Renal pelvis (tissue), 4 donors: Measurements from ENCODE around the gene SMARCAL1. TPM values are rescaled to one million over a fixed set of nuclear protein-coding genes. Genes with fewer than 3 reads are reported as not detected.
A peak's percentile ranks its signal among the peaks of the same experiment; 100 is the strongest.
"Not testable (repeated sequence)": the region's sequence is repeated elsewhere in the genome, so short reads cannot be mapped to it uniquely, and the experiment has no call there.

Source experiments
- DNase-seq: peaks from one replicate; pipeline ENCODE4 v3.0.0-alpha.2; 2013
- polyA plus RNA-seq, 3 donors: library from polyadenylated mRNA; unstranded; fragments of 120-200 nt; gene quantifications; one replicate each; pipeline ENCODE4 v1.2.1, GENCODE V29; 2013; ENCODE audit not compliant: insufficient read length in 3 of 3

The SMARCAL1 gene
- polyA plus RNA-seq, 3 donors, result 29.0 to 31.4 (median 30.7) TPM

DNA sequence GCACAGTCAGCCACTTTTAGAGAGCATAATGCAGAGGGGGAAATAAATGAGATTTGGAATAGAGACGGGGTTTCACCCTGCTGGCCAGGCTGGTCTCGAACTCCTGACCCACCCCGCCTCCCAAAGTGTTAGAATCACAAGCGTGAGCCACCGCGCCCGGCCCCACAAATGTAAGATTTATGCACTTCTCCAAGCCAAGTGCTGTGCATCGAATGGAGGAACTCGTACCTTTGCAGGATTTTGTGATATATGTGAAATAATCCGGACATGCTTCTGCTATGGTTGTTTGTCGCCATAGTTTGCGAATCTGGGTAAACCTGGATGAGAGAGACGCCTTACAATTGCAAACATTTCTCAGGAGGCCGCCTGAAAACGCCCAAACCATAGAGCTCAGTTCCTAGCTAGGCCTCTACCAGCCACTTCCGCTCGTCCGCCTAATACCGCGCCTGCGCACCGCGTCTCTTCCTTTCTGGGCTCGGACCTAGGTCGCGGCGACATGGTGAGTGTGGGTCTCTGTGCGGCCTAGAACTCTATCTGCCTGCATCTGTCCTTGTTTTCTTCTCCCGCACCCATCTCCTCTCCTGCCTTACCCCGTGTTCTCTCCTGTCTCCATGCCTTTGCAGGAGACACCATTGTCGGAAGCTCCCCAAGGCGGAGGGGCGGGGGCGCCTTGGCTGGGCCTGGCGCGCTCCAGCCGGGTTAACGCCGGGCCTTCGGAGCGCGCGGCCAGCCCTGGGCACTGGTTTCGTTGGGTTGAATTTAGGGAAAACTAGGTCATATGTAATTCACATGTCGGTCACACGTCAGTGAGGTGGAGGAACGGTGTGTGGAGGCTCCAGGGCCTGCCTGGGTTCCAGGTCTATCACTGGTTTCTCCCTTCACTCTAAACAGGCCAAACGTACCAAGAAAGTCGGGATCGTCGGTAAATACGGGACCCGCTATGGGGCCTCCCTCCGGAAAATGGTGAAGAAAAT, 86.4 kb downstream of the SMARCAL1 start, which contains the start of gene RPL37A:
TSS of gene RPL37A (plus strand) at position 466 of the 974 bp plus-strand sequence. CDS start at position 497, 31 bp downstream.
- DNase-seq, result peak; percentile 97

DNA sequence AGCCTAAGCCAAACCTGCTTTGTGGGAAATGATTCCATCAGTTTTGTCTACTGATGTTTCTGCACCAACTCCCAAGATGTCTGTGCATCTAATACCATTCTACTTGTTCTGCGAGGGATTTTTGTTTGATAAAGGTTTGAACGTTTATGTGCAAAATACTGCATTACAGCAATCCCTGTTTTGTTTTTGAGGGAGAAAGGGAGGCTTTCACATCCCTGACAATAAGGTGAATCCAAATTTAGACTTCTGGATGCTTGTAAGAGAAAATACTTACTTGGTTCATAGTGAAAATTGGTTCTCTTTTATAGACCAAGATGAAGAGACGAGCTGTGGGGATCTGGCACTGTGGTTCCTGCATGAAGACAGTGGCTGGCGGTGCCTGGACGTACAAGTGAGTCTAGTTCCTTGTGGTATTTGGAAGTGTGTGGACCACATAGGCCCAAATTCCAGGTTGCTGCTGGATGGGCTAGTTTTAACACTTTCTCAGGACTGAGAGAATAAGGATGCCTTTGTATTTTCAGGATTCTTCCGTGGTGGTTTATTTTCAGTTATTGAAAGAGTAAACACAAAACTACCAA, 87.4 kb downstream of the SMARCAL1 start:
- no peak for DNase-seq

DNA sequence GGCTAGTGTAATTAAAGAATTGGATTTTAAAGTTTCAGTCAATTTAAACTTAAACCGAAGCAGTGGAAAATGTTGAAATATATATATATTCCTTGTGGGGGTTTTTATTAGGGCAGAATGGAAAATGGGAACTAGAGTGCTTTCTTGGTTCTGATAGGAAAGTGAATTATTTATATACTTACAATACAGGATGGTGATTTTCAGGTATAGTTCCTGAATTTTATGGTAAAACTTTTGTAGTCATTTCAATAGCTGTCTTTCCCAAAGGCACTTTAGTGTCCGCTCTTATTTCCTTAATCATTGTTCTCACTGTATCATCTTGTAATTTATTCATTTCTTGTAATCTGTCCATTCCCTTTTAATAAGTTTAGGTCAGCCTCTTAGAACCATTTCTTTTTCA, 88.3 kb downstream of the SMARCAL1 start:
- DNase-seq, result no peak

DNA sequence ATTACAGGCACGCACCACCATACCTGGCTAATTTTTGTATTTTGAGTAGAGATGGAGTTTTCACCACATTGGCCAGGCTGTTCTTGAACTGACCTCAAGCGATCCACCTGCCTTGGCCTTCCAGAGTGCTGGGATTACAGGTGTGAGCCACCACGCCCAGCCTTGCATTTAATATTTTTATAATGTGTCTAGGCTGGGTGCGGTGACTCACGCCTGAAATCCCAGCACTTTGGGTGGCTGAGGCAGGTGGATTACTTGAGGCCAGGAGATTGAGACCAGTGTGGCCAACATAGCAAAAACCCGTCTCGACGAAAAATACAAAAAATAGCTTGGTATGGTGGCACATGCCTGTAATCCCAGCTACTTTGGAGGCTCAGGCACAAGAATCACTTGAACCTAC, 89.6 kb downstream of the SMARCAL1 start:
- DNase-seq, result no peak

DNA sequence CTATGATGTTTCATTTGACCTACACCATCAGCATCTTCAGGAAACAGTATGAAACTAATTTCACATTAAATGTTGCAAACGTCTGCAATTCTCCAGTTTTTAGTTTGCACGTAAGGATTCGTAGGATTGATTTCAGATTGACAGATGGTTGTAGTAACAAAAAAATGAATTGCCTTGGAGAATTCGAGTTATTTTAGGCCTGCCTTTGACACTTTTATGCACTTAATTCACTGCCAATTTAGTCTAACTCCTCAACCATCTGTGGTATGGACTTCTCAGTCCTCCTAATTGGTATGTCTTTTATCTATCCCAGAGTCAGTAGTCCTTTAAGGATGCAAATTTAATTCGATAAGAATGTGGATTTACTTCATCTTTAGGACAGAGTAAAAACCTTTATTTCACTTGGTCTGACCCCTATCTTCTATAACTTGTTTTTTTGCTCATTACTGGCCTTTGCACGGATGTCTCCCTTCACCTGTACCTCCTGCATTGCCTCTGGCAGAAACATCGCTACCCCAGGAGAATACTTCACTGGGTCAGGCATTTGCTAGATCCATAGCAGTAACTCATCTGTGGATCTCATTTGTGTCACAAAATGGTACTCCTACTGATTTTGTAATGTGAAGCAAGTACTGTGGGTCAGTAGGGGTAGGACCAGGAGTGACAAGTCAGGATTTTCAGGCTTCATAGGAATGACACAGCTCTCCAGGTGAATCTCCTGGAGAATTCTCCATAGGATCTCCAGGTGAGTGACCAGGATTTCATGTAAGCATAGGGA, 90.3 kb downstream of the SMARCAL1 start:
- no peak for DNase-seq

DNA sequence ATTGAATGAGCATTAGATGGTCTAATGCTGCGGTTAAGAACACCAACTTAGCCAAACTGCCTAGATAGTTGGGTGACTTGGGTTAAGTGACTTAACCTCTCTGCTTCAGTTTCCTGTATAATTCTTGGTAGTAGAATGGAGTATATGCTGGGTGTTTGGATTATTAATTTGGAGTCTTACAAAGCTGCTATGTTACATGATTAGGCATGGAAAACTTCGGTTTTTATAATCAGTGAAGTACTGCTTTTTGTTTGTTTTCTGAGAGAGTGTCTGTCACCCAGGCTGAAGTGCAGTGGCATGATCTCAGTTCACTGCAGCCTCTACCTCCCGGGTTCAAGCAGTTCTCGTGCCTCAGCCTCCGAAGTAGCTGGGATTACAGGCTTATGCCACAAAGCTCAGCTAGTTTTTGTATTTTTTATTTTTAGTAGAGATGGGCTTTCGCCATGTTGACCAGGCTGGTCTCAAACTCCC, 90.9 kb downstream of the SMARCAL1 start:
- no peak for DNase-seq

GRCh38 chr2:216503697-216504375, 91.6 kb downstream of the SMARCAL1 start:
- no peak for DNase-seq

DNA sequence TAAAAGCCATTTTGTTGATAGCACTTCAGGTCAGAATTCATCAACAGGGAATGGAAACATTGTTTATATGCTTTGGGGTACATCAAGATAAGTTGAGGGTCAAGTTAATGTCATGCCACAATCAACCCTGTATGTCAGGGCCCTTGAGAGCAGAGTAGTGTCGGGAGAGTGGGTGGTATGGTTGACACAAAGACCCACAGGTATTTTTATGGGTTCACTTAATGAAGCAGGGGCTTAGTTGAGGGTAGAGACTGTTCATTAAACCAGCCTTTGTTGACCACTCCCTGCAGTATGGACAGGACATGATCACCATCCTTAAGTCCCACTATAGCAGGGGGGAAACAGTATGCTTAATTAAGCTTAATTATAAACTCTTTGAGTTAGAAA, 92.1 kb downstream of the SMARCAL1 start:
- no peak for DNase-seq

DNA sequence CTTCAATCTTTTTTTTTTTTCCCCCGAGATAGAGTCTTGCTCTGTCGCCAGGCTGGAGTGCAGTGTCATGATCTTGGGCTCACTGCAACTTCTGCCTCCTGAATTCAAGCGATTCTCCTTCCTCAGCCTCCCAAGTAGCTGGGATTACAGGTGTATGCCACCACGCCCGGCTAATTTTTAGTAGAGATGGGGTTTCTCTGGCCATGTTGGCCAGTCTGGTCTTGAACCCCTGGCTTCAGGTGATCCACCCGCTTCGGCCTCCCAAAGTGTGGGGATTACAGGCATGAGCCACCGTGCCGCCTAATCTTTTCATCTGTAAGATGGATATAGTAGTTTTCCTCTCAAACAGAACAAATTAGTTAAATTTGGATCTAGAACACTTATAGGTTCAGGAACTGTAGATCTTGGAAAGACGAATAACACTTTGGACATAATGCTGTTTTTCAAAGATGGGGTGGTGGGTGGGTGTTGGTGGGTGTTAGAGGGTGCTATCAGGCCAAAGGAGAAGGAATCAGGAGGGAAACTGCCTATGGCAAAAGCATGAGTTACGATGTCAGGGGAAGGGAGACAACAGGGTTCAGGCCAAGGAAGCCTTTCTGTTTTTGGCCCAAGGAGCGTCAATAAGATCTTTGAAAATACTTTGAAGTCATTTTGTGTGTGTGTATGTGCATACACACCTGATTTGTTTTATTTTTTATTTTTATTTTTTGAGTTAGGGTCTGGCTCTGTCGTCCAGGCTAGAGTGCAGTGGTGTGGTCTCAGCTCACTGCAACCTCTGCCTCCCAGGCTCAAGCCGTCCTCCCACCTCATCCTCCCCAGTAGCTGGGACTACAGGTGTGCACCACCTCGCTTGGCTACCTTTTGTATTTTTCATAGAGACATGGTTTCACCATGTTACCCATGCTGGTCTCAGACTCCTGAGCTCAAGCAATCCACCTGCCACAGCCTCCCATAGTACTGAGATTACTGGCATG, 93.1 kb downstream of the SMARCAL1 start:
- DNase-seq, result no peak

DNA sequence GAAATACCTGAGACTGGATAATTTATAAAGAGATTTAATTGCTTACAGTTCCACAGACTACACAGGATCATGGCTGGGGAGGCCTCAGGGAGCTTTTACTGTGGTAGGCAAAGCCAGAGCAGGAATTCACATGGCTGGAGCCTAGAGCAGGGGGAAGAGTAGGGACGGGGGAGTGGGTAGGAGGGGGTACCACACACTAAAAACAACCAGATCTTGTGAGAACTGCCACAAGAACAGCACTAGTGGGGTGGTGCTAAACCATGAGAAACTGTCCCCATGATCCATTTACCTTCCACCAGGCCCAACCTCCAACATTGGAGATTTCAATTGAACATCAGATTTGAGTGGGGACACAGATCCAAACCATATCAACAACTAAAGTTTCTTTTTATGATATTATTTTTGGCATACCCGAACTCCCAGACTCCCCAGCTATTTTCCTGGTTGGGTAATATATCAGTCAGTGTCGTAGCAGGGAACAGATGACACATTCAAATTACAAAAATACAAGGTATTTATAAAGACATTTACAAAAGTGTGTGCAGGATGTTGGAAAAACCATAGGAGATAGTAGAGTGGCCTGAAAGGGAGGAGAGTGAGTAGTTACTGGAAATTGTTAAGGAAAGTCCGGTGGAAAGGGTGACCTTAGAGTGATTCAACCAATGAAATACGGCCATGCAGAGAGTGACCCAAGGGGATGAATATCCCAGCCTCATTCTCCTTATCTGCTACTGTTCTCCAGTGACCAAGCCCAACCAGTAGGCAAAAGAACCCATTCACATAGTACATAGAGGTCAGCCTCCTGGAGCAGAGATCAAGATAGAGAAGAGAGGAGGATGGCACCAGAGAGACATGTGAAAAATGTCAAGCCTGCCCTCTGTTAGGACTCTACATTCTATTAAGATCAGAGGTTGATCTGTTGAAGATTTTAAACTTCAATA, 95.2 kb downstream of the SMARCAL1 start:
- no peak for DNase-seq

DNA sequence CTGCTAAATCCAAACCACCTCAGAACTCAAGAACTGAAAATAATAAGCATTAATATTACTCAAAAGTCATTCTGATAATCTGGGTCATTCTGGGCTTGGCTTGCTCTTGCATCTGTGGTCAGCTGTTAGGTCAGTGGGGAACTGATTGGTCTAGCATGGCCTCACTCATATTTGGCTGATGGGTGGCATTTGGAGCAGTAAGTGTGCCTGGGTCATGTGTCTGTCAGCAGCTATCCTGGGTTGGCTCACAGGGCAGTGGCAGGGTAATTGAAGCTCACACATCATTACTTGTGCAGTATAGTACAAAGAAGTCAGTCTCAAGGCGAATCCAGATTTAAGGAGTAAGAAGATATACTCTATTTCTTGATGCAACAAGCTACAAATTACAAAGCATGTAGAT, 95.9 kb downstream of the SMARCAL1 start:
- DNase-seq, result no peak

GRCh38 chr2:216516730-216517350, 104.6 kb downstream of the SMARCAL1 start:
- no peak for DNase-seq

GRCh38 chr2:216517447-216518225, 105.4 kb downstream of the SMARCAL1 start:
- DNase-seq, result no peak

DNA sequence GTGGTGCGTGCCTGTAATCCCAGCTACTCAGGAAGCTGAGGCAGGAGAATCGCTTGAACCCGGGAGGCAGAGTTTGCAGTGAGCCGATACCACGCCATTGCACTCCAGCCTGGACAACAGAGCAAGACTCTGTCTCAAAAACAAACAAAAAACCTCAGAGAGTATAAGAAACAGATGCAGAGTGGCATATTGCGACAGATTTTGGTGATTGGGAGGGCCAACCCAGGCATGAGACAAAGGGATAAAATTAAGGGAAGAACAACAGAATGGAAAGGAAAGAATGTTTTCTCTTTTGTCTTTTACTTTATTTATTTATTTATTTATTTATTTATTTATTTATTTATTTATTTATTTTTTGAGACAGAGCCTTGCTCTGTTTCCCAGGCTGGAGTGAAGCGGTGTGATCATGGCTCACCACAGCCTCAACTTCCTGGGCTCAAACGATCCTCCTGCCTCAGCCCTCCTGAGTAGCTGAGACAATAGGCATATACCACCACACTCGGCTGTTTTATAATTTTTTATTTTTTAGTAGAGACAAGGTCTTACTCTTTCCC, 106.4 kb downstream of the SMARCAL1 start:
- DNase-seq, result not testable (repeated sequence)

DNA sequence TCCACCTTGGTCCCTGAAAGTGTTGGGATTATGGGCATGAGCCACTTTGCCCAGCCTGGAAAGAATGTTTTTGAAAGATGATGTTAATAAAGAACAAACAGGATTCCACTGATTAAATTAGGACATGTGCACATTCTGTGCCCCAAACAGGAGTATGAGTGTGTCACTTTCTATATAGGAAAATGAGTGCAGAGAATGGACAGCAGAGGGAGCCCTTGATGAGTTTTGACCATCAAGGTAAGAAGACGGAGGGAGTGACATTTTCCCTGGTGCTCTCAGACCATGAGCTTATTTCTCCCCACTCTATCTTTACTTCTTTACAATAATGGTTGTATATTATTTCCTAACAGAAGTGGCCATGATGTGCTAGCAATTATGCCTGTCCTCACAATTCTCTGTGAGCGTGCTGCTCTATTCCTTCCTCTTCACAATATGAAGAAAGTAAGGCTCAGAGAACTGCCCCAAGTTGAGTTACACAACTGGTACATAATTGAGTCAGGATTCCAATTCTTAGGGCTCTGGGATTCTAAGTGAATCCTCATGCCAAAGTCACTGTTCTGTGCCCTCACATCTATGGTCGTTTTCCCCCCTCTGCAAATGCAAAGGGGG, 107.0 kb downstream of the SMARCAL1 start:
- DNase-seq, result no peak

DNA sequence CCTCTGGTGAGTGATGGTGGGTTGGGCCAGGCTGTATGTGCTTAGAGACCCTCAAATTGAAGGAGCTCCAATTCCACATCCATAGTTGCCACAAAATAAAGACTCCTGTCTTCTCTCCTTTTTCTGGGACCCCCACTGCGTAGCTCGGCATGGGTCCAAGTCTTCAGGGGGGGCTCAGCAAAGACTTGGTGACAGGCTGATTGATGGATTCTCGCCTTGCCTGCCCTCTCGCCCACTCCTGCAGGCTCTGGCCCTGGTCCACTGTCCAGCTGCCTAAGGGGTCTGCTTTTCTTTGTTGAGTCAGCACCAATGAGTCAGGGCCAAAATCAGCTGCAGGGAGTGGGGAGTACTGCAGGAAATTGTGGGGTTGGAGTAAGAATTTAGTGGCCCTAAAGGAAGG, 107.8 kb downstream of the SMARCAL1 start:
- no peak for DNase-seq

DNA sequence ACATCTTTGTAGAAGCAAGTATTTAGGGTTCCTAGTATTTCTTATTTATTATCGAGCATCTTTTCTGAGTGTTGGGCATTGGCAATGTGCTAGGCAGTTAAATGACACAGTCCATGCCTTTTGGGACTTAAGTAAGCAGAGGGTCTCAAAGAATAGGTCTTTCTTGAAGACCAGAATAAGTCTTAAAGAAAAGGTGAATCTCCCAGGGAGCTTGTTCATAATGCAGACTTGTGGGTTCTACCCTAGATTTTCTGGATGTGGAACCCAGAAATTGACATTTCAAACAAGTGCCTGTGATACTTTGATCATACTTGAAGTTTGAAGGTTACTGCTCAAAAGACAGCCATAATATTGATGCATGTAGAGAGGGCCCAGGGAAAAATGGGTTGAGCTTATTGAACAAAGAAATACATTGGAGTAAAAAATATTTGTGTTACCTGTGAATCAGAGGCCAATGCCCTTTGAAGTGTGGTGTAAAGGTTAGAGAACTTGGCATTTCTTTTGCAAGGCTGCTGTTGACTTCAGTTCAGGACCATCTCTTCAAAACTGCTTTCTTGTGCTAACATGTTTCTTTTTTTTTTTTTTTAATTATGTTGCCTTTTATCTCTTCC, 110.7 kb downstream of the SMARCAL1 start:
- DNase-seq, result no peak
